ENCODE data around the gene SCUBE1. TPM values are rescaled to one million over a fixed set of nuclear protein-coding genes. Genes with fewer than 3 reads are reported as not detected.
A peak's percentile ranks its signal among the peaks of the same experiment; 100 is the strongest.

Gene SCUBE1
- total RNA-seq, 1 donor from 2014 or later, result 42.8 TPM

GRCh38 chr22:43155789-43156188 lies 187.4 kb downstream of the SCUBE1 start:
- TF ChIP-seq, protein P1, sequence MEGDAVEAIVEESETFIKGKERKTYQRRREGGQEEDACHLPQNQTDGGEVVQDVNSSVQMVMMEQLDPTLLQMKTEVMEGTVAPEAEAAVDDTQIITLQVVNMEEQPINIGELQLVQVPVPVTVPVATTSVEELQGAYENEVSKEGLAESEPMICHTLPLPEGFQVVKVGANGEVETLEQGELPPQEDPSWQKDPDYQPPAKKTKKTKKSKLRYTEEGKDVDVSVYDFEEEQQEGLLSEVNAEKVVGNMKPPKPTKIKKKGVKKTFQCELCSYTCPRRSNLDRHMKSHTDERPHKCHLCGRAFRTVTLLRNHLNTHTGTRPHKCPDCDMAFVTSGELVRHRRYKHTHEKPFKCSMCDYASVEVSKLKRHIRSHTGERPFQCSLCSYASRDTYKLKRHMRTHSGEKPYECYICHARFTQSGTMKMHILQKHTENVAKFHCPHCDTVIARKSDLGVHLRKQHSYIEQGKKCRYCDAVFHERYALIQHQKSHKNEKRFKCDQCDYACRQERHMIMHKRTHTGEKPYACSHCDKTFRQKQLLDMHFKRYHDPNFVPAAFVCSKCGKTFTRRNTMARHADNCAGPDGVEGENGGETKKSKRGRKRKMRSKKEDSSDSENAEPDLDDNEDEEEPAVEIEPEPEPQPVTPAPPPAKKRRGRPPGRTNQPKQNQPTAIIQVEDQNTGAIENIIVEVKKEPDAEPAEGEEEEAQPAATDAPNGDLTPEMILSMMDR (conservative IDR thresholded peaks at IDR 0.05), result no peak
- Mint-ChIP-seq H3K27ac (no peak overlapping the region), H3K9me3 (no peaks in the 10 kb centered on the region), H3K27me3 (peaks cover 3% of the 10 kb centered on the region), H3K36me3 (no peaks in the 10 kb centered on the region), H3K4me3 (no peak overlapping the region), H3K4me1 (ENCODE audit: unreplicated experiment) (peaks cover 11% of the 10 kb centered on the region)
- no peak for DNase-seq (ENCODE audit: extremely low spot score, unreplicated experiment)

DNA sequence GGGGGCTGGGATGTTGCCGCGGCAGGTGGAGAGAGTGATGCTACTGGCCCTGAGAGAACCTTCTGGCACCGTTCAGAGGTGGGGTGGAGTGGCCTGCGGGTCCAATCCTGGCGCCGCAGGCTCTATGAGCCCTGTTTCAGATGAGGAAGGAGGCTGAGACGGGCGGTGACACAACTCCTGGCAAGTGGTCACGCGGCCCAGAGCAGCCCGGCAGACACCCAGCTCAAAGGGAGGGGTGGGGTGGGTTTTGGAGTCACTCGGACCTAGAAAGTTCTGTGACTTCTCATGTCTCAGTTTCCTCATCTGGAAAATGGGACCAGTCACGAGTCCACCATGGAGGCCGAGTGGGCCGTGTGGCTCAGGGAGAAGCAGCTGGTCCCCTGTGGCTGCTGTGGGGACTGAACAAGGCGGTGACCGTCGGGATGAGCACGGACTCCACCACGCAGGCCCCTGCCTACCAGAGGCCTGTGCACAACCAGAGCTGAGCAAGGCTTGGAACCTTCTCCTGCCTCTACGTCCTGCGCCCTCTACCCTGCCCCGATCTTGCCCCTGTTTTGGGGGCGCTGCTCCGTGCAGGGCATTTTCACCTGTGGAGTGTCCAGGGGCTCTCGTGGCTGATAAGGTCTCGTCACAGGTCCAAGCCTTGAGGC lies 188.2 kb downstream of the SCUBE1 start:
- no peak overlapping the region for H3K27ac Mint-ChIP-seq
- no peak for DNase-seq (ENCODE audit: extremely low spot score, unreplicated experiment)
- peaks cover 13% of the 10 kb centered on the region for H3K4me1 Mint-ChIP-seq (ENCODE audit: unreplicated experiment)
- H3K27me3 Mint-ChIP-seq, result peaks cover 3% of the 10 kb centered on the region
- no peaks in the 10 kb centered on the region for H3K36me3 Mint-ChIP-seq
- no peak overlapping the region for H3K4me3 Mint-ChIP-seq
- TF ChIP-seq, protein P1 (conservative IDR thresholded peaks at IDR 0.05), result no peak
- no peaks in the 10 kb centered on the region for H3K9me3 Mint-ChIP-seq

GRCh38 chr22:43153899-43154298 lies 189.3 kb downstream of the SCUBE1 start:
- TF ChIP-seq, protein P1 (conservative IDR thresholded peaks at IDR 0.05), result no peak
- peaks cover 13% of the 10 kb centered on the region for H3K4me1 Mint-ChIP-seq (ENCODE audit: unreplicated experiment)
- H3K4me3 Mint-ChIP-seq, result no peak overlapping the region
- no peaks in the 10 kb centered on the region for H3K9me3 Mint-ChIP-seq
- no peak overlapping the region for H3K27ac Mint-ChIP-seq
- H3K27me3 Mint-ChIP-seq, result peaks cover 3% of the 10 kb centered on the region
- no peaks in the 10 kb centered on the region for H3K36me3 Mint-ChIP-seq
- DNase-seq (ENCODE audit: extremely low spot score, unreplicated experiment), result no peak

GRCh38 chr22:43152357-43153071 lies 190.7 kb downstream of the SCUBE1 start:
- TF ChIP-seq, protein P1 (conservative IDR thresholded peaks at IDR 0.05), result no peak
- Mint-ChIP-seq H3K27me3 (peaks cover 3% of the 10 kb centered on the region), H3K27ac (no peak overlapping the region), H3K36me3 (no peaks in the 10 kb centered on the region), H3K4me3 (peak overlapping the region; percentile 84), H3K9me3 (no peaks in the 10 kb centered on the region), H3K4me1 (ENCODE audit: unreplicated experiment) (peaks cover 9% of the 10 kb centered on the region)
- no peak for DNase-seq (ENCODE audit: extremely low spot score, unreplicated experiment)

DNA sequence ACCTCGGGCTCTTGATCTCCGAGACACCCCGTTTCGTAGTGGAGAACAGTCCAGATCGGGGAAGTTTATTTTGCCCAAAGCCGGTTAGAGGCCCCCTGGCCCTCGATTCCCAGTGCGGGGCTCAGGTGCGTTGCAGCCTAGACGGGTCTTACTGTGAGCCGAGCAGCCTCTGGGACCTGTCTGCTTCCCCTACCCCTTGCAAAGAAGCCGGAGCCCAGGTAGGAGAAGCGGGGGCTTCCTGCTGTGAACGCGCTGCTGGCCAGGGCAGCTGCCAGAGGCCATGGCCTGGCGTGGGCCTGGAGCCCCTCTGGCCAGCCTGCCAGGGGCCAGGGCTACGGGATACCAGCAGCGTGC lies 191.2 kb downstream of the SCUBE1 start:
- Mint-ChIP-seq H3K27me3 (peaks cover 3% of the 10 kb centered on the region), H3K36me3 (no peaks in the 10 kb centered on the region), H3K4me1 (ENCODE audit: unreplicated experiment) (peaks cover 9% of the 10 kb centered on the region), H3K9me3 (no peaks in the 10 kb centered on the region), H3K27ac (no peak overlapping the region), H3K4me3 (peak overlapping the region; percentile 34)
- DNase-seq (ENCODE audit: extremely low spot score, unreplicated experiment), result no peak
- TF ChIP-seq, protein P1 (conservative IDR thresholded peaks at IDR 0.05), result no peak
